Hepatocyte (in vitro differentiated cells): ENCODE data around the gene PERM1.

ENCODE experiments used
- CTCF ChIP-seq: fragments of 200-600 bp; sonication (generic); IDR thresholded peaks from 2 replicates; pipeline ENCODE4 v1.5.1; 2016; ENCODE audit warnings: antibody characterized with exemption, mild to moderate bottlenecking; ENCODE audit not compliant: poor library complexity
- EZH2 ChIP-seq: fragments of 200-600 bp; sonication (generic); IDR thresholded peaks from 2 replicates; pipeline ENCODE4 v1.6.1; 2016; ENCODE audit warnings: antibody characterized with exemption, mild to moderate bottlenecking, borderline replicate concordance
- EZH2phosphoT487 ChIP-seq: fragments of 200-600 bp; sonication (generic); IDR thresholded peaks from one replicate; pipeline ENCODE4 v1.6.1; 2018; ENCODE audit warnings: antibody characterized with exemption, mild to moderate bottlenecking, low read depth, moderate library complexity; ENCODE audit not compliant: unreplicated experiment, severe bottlenecking

DNA sequence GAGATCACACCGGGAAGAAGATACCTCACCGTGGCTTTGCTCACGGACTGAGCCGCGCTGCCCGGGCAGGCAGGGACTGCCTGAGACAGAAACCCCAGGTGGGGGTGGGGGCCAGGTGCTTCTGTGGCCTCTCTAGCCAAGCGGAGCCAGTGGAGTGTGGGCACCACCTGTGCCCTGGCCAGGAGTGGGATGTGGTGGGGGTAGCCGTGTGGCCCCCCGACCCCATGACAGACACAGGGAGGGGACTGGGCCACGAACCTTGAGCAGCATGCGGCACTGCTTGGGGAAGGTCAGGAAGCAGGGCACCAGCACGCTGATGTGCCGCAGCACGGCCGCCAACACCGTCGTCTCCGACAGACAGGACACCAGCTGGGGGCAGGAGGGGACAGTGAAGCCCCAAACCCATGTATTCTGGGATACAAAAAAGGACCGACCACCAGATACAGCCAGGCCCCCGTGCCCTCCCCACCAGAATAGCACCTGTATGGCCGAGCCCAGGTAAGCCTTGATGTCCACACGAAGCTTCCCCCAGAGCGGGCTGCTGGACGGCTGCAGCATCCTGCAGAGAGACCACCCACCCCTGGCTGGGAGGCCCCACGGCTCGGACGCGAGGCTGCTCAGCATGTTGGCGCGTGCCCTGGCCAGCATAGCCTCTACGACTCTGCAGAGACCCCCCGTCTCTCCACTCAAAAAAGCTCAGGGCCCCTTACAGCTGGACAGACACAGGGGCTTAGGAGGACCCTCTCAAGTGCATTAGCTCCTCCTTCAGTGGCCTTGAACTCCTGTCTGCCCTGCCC, 28.2 kb downstream of the PERM1 start:
- TF ChIP-seq CTCF (no peak), EZH2 (no peak), EZH2phosphoT487 (no peak)
